ENCODE results near the gene SNX20.

Gene SNX20

DNA sequence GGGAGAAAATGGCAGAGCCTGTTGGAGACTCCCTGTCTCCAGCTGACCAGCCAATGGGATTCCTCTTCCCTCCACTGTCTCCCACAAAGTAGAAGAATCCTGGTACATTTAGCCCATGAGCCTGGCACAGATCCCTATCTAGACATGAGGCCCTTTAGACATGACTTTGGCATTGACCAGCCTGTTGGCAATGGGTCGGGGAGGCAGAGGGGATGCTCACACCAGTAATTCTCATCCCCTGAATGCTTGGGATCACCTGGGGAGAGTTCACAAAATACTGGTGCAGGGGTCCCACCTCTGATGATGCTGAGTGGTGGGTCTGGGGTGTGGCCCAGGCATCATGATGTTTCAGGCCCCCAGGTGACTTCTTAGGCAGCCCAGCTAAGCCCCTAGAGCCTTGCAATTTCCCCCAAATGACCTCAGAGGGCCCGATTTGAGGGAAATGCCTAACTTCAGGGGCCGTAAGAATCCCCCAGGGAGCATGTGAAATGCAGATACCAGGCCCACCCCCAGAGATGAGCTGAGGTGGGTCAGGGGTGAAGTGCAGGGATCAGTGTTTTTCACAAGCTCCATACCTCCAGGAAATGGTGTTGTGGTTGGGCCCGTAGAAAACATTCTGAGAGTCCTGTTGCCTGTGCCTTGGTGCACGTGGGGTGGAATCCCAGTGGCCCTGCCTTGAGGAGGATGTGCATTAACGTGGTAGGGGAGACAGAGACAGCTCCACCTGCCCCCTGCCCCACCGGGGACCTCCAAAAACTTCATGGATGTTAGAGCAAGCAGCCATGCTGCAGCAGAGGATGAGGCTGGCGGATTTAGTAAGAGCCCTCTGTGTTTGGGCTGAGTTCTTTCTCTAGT is 42.1 kb downstream of the SNX20 start:
- no peak for DNase-seq (ENCODE audit: low read depth)
- TF ChIP-seq MYC (IDR thresholded peaks at IDR 0.05; ENCODE audit: low read depth, low read length) = no peak
- H3K4me3 ChIP-seq (ENCODE audit: low read depth, low read length) = no peak overlapping the region

- H3K4me3 ChIP-seq (ENCODE audit: low read depth, low read length) = no peak overlapping the region
- DNase-seq (ENCODE audit: low read depth) = no peak
- TF ChIP-seq CTCF (IDR thresholded peaks at IDR 0.05; ENCODE audit: low read depth, low read length) (no peak), MAX (IDR thresholded peaks at IDR 0.05; ENCODE audit: low read depth, low read length) (no peak), MYC (IDR thresholded peaks at IDR 0.05; ENCODE audit: low read depth, low read length) (no peak), POLR2A (IDR thresholded peaks at IDR 0.05; ENCODE audit: extremely low read depth, insufficient read length) (no peak)
Measured at GRCh38 chr16:50637716-50638602, 43.2 kb downstream of the SNX20 start.

DNA sequence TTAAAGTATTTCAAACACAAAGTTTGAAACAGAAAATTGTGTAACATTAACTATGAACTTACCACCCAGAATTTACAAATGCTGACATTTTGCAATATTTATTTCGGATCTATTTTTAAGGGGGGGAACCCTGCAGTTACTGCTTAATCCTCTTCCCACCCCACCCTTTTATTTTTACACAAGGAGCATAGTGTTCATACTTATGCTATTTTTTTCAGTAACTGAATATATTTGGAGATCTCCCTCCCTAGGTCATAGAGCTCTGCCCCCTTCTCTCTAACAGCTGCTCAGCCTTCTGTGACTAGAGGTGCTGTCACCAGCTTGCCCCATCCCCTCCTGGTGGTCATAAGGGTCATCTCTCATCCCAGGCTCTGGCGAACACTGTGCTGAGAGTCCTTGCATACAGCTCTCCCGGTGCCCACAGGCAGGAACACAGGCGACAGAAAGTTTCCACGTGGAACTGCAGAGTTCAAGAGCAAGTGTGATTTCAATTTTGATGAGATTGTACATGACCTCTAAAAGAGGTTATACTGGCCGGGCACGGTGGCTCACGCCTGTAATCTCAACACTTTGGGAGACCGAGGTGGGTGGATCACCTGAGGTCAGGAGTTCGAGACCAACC is 44.2 kb downstream of the SNX20 start:
- no peak for TF ChIP-seq CTCF (IDR thresholded peaks at IDR 0.05; ENCODE audit: low read depth, low read length)
- DNase-seq (ENCODE audit: low read depth) = no peak
- no peak overlapping the region for H3K4me3 ChIP-seq (ENCODE audit: low read depth, low read length)

GRCh38 chr16:50635505-50636392 is 45.4 kb downstream of the SNX20 start:
- DNase-seq (ENCODE audit: low read depth) = peak; percentile 64
- no peak overlapping the region for H3K4me3 ChIP-seq (ENCODE audit: low read depth, low read length)
- TF ChIP-seq MAX (IDR thresholded peaks at IDR 0.05; ENCODE audit: low read depth, low read length) = 0 out of 2 replicates have a peak, but pooled peaks have one; percentile 3
- TF ChIP-seq POLR2A (IDR thresholded peaks at IDR 0.05; ENCODE audit: extremely low read depth, insufficient read length) = no peak
- no peak for TF ChIP-seq MYC (IDR thresholded peaks at IDR 0.05; ENCODE audit: low read depth, low read length)
- no peak for TF ChIP-seq CTCF (IDR thresholded peaks at IDR 0.05; ENCODE audit: low read depth, low read length)

GRCh38 chr16:50634947-50635346 is 46.2 kb downstream of the SNX20 start:
- TF ChIP-seq MYC (IDR thresholded peaks at IDR 0.05; ENCODE audit: low read depth, low read length) = no peak
- TF ChIP-seq MAX (IDR thresholded peaks at IDR 0.05; ENCODE audit: low read depth, low read length) = no peak
- no peak for TF ChIP-seq CTCF (IDR thresholded peaks at IDR 0.05; ENCODE audit: low read depth, low read length)
- TF ChIP-seq POLR2A (IDR thresholded peaks at IDR 0.05; ENCODE audit: extremely low read depth, insufficient read length) = no peak
- no peak overlapping the region for H3K4me3 ChIP-seq (ENCODE audit: low read depth, low read length)
- no peak for DNase-seq (ENCODE audit: low read depth)

Measured in NB4 (cell line).